Measurements from ENCODE around the gene ANKMY1.

GRCh38 chr2:240593703-240594451, 36.1 kb upstream of the ANKMY1 start:
- TF ChIP-seq CTCF (IDR thresholded peaks at IDR 0.05) (no peak), EZH2 (IDR thresholded peaks at IDR 0.05; ENCODE audit: borderline replicate concordance, insufficient read depth, low read depth, low read length, poor library complexity, severe bottlenecking) (no peak)
